Measurements from ENCODE around the gene GBGT1. TPM values are rescaled to one million over a fixed set of nuclear protein-coding genes. Genes with fewer than 3 reads are reported as not detected.

Gene GBGT1
- total RNA-seq, 3 donors from 2014 or later, result 4.3 to 14.0 (median 8.6) TPM

DNA sequence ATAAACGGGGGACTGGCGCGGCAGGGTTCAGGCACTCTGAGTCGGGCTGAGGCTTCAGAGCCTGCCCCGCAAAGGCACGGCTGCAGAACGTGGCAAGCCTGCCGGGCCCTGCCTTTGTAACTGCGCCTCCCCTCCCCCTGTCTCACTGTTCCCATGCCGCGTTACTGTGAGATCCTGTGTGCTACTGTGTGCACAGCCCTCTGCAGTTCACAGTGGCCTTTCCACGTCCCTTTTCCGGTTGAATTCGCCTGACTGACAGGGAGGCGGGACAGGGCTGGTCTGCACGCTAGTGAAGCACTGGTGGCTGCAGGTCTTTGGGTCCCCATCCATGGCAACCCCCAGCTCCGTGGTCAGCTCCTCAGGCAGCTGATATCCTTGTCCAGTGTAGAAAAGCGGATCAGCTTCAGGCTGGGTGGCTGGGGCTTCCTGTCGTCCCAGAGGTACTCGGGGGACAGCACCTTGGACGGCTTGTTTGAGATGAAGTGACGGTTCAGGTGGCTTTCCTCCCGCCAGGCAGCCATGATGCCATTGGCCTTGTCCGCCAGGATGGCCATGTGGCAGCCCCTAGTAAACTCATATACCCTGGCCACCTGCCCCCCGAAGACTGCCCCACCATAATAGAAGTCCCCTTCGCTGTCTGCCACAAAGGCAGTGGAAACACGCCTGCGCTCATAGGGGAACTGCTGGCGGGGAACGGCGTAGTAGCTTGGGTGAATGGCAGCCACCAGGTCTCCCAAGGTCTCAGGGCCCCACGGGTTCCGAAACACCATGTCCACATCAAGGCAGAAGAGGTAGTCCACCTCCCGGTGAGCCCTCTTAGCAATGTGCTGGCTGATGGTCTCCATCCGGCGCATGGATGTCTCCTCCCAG lies 10.3 kb downstream of the GBGT1 start:
- no peaks in the 10 kb centered on the region for H3K4me1 ChIP-seq (ENCODE audit: low read depth)
- H3K4me3 ChIP-seq, result no peak overlapping the region
- ATAC-seq (no peak), DNase-seq (peak in 1 of 3 donors; percentile 50)
- H3K36me3 ChIP-seq (ENCODE audit: low read depth), result no peaks in the 10 kb centered on the region
- TF ChIP-seq, protein P1, sequence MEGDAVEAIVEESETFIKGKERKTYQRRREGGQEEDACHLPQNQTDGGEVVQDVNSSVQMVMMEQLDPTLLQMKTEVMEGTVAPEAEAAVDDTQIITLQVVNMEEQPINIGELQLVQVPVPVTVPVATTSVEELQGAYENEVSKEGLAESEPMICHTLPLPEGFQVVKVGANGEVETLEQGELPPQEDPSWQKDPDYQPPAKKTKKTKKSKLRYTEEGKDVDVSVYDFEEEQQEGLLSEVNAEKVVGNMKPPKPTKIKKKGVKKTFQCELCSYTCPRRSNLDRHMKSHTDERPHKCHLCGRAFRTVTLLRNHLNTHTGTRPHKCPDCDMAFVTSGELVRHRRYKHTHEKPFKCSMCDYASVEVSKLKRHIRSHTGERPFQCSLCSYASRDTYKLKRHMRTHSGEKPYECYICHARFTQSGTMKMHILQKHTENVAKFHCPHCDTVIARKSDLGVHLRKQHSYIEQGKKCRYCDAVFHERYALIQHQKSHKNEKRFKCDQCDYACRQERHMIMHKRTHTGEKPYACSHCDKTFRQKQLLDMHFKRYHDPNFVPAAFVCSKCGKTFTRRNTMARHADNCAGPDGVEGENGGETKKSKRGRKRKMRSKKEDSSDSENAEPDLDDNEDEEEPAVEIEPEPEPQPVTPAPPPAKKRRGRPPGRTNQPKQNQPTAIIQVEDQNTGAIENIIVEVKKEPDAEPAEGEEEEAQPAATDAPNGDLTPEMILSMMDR (IDR thresholded peaks at IDR 0.05), result no peak
- no peaks in the 10 kb centered on the region for H3K9me3 ChIP-seq
- intact Hi-C loops (cut with DNase I, micrococcal nuclease), result no loop called here

DNA sequence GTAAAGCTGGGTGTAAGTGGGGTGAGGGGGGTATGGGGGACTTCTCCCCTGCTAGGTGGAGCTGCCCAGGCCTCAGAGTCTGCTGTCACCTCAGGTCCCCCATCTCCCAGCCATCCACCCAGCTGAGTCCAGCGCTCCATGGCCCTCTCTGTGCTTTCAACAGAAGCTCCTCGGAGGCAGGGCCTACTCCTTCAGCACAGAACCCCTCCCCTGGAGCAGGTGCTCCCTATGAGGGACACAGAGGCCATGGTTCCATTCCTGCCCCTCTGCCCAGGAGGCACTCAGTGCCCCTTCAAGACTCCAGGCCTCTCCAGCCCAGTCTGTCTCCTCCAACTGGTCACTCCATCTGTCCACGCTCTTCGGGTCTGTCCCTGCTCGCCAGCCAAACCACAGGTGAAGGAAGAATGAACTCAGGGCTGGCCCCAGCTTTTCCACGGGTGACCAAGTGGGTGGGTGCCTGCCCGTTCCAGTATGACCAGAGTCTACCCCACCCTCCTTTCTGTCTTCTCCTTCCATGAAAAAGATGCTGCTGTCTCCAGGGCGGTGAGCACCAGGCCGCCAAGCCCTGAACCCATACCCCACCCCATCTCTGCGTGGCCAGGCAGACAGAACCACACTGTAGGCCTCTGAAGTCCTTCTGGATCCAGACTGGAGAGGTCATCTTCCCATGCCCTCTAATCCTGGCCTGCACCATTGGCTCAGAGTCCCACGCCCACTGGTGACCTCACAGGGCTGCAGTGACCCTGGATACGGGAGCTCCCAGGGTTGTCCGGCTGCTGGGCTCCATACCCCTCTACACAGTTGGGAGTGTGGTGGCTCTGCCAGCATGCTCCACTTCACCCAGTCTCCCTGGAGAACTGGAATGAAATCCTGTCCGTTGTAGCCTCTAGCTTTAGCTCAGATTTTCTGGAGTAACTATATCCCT lies 11.9 kb downstream of the GBGT1 start:
- DNase-seq (peak in 1 of 3 donors; percentile 53), ATAC-seq (no peak)
- Histone ChIP-seq H3K4me1 (ENCODE audit: low read depth) (peaks cover 14% of the 10 kb centered on the region), H3K9me3 (no peaks in the 10 kb centered on the region), H3K4me3 (no peak overlapping the region), H3K36me3 (ENCODE audit: low read depth) (no peaks in the 10 kb centered on the region)
- intact Hi-C loops (cut with DNase I, micrococcal nuclease), result no loop called here
- TF ChIP-seq, protein P1 (IDR thresholded peaks at IDR 0.05), result no peak

DNA sequence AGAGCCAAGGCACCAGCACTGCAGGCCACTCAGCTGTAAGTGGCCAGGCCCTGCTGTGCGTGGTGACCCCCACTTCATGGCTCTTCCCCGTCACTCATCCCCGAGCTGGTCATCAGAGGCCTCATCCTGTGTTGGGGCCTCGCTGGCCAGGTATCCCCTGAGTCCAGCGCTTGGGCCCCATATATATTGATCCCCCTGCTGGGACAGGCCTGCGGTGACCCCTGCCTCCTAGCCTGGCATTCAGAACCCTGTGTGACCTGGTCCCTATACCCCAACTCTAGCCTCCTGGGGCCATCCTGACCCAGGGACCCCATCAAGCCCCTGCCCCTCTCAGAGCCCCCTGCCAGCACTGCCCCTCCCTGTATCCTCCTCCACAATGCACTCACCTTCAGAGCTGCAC lies 12.7 kb downstream of the GBGT1 start:
- no peak for ATAC-seq
- peaks cover 16% of the 10 kb centered on the region for H3K4me1 ChIP-seq (ENCODE audit: low read depth)
- intact Hi-C loops (cut with DNase I, micrococcal nuclease), result no loop called here
- DNase-seq, result peak in 1 of 3 donors; percentile 51
- no peaks in the 10 kb centered on the region for H3K36me3 ChIP-seq (ENCODE audit: low read depth)
- no peaks in the 10 kb centered on the region for H3K9me3 ChIP-seq
- TF ChIP-seq, protein P1 (IDR thresholded peaks at IDR 0.05), result no peak
- no peak overlapping the region for H3K4me3 ChIP-seq

DNA sequence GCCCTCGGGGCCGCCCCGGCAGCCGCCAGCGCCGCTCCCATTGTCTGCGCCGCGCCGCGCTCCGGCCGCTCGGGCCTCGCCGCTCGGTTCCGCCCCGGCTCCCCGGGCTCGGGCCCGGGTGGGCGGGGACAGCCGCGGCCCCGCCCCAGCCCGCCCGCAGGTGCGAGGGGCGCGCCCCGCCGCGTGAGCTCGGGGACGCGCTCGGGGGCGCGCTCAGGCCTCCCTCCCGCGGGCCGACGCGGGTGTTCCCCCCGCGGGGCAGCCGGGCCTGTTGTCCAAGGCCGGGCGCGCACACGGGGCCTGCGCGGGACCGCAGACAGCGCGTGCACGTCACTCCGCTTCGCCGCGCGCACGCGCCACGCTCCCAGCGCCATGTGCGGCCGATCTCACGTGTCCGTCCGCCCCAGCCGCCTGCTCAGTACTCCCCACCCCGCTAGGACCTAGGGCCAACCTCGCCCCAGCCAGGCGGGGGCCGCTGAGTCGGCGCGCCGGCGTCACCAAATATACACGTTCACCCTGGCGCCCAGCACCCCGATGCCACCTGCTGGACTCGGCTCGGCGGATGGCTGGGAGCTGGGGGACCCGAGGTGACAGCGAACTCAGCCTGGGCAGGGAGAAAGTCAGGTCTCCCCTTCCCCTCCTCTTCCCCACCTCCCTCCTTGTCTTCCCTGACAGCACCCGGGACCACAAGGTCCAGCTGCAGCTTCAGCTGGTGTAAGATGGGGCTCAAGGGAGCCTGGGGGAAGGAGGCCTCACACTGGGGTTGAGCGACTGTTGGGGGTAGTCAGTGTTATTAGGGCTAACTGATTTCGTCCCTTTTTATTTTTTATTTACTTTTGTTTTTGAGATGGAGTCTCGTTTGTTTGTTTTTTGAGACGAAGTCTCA lies 14.3 kb downstream of the GBGT1 start:
- intact Hi-C loops (cut with DNase I, micrococcal nuclease), result loop anchor here in 1 of 2 donors (5.0 to 10.0 kb wide), 2 partner anchors 47 to 115 kb away; partner anchors contain the start of gene GTF3C5
- no peaks in the 10 kb centered on the region for H3K36me3 ChIP-seq (ENCODE audit: low read depth)
- H3K4me1 ChIP-seq (ENCODE audit: low read depth), result peaks cover 22% of the 10 kb centered on the region
- TF ChIP-seq, protein P1 (IDR thresholded peaks at IDR 0.05), result peak; percentile 14
- H3K4me3 ChIP-seq, result peak overlapping the region; percentile 39
- H3K9me3 ChIP-seq, result no peaks in the 10 kb centered on the region
- DNase-seq (peak; percentile 90 to 94 (median 93)), ATAC-seq (peak; percentile 79)
